ENCODE measurements around the gene MTARC1. TPM values are rescaled to one million over a fixed set of nuclear protein-coding genes. Genes with fewer than 3 reads are reported as not detected.
A peak's percentile ranks its signal among the peaks of the same experiment; 100 is the strongest.

Gene MTARC1
- total RNA-seq, 4 donors from 2014 or later, result 44.0 to 96.5 (median 59.7) TPM

DNA sequence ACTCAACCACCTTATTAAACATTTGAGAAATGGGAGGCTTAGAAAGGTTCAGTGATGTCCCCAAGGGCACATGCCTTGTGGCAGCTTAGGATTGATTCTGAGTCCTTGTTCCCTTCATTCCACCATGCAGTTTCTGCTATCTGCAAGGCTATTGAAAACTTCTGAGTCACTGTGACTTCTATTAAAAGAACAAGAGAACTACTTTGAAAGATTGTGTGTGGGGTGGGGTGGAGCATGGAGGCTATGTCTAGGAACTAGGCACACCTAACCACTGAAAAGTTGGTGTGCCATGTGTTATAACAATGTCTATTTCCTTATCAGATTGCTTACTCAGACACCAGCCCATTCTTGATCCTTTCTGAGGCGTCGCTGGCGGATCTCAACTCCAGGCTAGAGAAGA is 10.8 kb downstream of the MTARC1 start:
- WGBS, 2 donors, result 89 to 90% methylated on average over 3 of the region's 3 CpGs
- Histone ChIP-seq H3K27me3 (no peaks in the 10 kb centered on the region), H3K36me3 (peaks cover 18 to 26% of the 10 kb centered on the region in 2 donors), H3K4me3 (replicated peaks in 1 of 3) (no peak overlapping the region), H3K9me3 (no peaks in the 10 kb centered on the region), H3K27ac (no peak overlapping the region), H3K4me1 (peaks cover 0 to under 1% of the 10 kb centered on the region in 2 donors)
- intact Hi-C loops (cut with DNase I), result no loop called here
- DNase-seq, result no peak
- TF ChIP-seq, protein P1, sequence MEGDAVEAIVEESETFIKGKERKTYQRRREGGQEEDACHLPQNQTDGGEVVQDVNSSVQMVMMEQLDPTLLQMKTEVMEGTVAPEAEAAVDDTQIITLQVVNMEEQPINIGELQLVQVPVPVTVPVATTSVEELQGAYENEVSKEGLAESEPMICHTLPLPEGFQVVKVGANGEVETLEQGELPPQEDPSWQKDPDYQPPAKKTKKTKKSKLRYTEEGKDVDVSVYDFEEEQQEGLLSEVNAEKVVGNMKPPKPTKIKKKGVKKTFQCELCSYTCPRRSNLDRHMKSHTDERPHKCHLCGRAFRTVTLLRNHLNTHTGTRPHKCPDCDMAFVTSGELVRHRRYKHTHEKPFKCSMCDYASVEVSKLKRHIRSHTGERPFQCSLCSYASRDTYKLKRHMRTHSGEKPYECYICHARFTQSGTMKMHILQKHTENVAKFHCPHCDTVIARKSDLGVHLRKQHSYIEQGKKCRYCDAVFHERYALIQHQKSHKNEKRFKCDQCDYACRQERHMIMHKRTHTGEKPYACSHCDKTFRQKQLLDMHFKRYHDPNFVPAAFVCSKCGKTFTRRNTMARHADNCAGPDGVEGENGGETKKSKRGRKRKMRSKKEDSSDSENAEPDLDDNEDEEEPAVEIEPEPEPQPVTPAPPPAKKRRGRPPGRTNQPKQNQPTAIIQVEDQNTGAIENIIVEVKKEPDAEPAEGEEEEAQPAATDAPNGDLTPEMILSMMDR (IDR thresholded peaks at IDR 0.05), result no peak
- no peak for TF ChIP-seq POLR2A (IDR thresholded peaks at IDR 0.05)

DNA sequence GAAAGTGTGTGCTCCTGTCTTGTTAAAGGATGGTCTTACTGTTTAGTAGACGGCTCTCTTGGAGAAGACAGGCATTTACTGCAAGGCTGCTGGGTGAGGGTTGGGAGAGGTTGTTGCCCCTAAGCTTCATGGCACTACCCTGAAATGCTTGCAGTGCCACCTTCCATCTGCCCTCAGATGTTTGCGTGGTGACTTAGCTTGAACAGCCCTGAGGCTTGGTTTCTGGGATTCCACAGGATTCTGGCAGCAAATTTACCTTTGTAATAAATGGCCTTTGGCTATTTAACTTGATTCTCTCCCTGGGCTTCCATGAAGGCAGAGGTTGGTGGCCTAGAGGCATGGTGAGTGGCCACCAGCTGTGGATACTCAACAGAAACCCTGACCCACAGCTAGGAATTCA is 11.6 kb downstream of the MTARC1 start:
- intact Hi-C loops (cut with DNase I), result no loop called here

DNA sequence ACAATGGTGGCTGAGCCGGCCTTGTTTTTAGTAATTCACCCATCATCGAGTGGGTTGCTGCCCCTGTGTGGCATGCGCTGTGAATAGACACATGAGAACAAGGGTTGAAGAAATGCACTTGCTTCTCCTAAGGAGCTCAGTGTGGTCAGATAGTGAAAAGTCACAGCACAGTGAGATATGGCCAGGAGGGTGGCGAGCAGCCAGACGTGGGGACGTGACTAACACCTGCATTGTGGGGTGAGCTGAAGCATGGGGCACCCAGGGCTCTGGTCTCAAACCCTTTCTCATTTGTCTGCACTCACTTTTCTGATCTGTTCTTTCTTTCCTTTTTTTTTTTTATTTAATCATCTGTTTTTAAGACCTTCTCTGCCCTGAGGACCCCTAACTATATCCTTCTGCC is 13.5 kb downstream of the MTARC1 start:
- Histone ChIP-seq H3K4me1 (no peaks in the 10 kb centered on the region), H3K36me3 (peaks cover 18 to 36% of the 10 kb centered on the region in 2 donors), H3K4me3 (replicated peaks in 1 of 3) (no peak overlapping the region), H3K9me3 (no peaks in the 10 kb centered on the region), H3K27me3 (no peaks in the 10 kb centered on the region), H3K27ac (no peak overlapping the region)
- WGBS, 2 donors, result 87 to 90% methylated on average over 6 of the region's 6 CpGs
- TF ChIP-seq POLR2A (IDR thresholded peaks at IDR 0.05), result no peak
- TF ChIP-seq, protein P1 (IDR thresholded peaks at IDR 0.05), result no peak
- no peak for DNase-seq
- intact Hi-C loops (cut with DNase I), result no loop called here

More for the DNA sequence above, 11.6 kb downstream of the MTARC1 start:
- Histone ChIP-seq H3K27ac (no peak overlapping the region), H3K36me3 (peaks cover 18 to 30% of the 10 kb centered on the region in 2 donors), H3K9me3 (no peaks in the 10 kb centered on the region), H3K4me3 (replicated peaks in 1 of 3) (no peak overlapping the region), H3K27me3 (no peaks in the 10 kb centered on the region), H3K4me1 (no peaks in the 10 kb centered on the region)
- DNase-seq, result no peak
- TF ChIP-seq POLR2A (IDR thresholded peaks at IDR 0.05), result no peak
- TF ChIP-seq, protein P1 (IDR thresholded peaks at IDR 0.05), result no peak
- 93 to 100% methylated on average over 2 of the region's 2 CpGs for WGBS, 2 donors

DNA sequence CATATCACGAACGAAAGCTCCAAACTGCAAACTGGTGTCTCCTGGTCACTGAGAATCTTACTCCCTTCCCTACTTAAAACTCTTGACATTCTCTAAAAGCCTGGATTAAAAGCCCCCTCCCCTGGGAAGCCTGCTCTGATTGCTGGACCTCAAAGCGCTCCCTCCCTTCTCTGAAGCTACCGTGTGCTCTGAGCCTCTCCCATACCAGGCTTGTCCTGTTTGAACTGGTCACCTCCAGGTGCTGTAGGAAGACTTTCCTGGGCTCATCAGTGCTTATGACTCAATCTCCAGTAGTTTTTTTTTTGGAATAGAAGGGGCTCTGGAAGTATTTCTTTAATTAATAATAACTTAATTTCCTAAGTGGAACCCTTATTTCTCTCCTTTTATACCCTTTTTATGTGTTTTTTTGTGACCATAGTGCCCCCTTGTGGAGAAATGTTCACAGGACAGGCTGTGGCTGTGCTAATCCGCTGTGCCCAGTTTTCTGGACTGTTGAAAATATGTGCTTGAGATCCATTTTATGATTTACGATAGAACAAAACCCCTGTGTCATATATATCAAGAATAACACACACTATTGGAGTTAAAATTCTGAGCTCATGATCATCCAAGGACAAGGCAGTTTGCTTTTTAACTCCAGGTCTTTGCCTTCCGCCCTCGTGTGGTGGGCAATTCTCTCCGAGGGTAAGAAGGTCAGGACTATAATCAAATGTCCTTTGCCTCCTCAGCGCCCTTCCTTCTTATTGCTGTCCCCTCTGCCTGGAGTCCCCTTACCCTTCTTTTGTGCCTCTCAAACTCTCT is 16.9 kb downstream of the MTARC1 start:
- Histone ChIP-seq H3K27ac (no peak overlapping the region), H3K27me3 (no peaks in the 10 kb centered on the region), H3K36me3 (peaks cover 6 to 27% of the 10 kb centered on the region in 2 donors), H3K9me3 (no peaks in the 10 kb centered on the region), H3K4me1 (no peaks in the 10 kb centered on the region), H3K4me3 (replicated peaks in 1 of 3) (no peak overlapping the region)
- peak in 1 of 2 donors; percentile 26 for DNase-seq
- WGBS, 2 donors, result 73 to 79% methylated on average over 10 of the region's 10 CpGs
- TF ChIP-seq, protein P1 (IDR thresholded peaks at IDR 0.05), result peak; percentile 59 to 89 (median 71)
- TF ChIP-seq POLR2A (IDR thresholded peaks at IDR 0.05), result no peak
- intact Hi-C loops (cut with DNase I), result no loop called here

DNA sequence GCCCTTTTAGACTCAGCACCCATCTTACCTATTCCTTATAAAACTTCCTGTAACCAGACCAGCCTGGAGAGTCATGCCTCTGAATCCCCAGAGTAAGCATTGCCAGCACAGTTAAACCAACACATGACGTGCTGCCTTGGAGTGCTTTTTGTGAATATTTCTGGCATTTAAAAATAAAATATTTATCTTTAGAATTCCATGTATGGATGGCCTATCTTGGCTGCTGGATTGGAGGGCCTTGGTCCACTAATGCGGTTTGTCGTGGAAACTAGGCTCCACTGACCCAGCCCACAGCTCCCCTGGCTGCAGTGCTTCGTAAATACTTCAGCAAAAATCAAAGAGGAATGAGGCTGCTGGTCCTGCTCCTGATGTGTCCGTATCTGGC is 17.5 kb downstream of the MTARC1 start:
- peaks cover 5 to 23% of the 10 kb centered on the region in 2 donors for H3K36me3 ChIP-seq
- H3K27ac ChIP-seq, result no peak overlapping the region
- H3K4me1 ChIP-seq, result no peaks in the 10 kb centered on the region
- intact Hi-C loops (cut with DNase I), result no loop called here
- H3K27me3 ChIP-seq, result no peaks in the 10 kb centered on the region
- 76 to 82% methylated on average over 5 of the region's 5 CpGs for WGBS, 2 donors
- no peak overlapping the region for H3K4me3 ChIP-seq (replicated peaks in 1 of 3)
- DNase-seq, result no peak
- no peaks in the 10 kb centered on the region for H3K9me3 ChIP-seq
- TF ChIP-seq, protein P1 (IDR thresholded peaks at IDR 0.05), result no peak
- no peak for TF ChIP-seq POLR2A (IDR thresholded peaks at IDR 0.05)
